Spleen (tissue), 7 donors: ENCODE measurements around the gene ADGRA1.

ENCODE experiments used
- POLR2A ChIP-seq, 3 donors: fragments of 450-650 bp; IDR thresholded peaks; one replicate each; pipeline ENCODE4 v1.5.1; 2017; ENCODE audit warnings: antibody characterized with exemption in 3 of 3, mild to moderate bottlenecking in 1 of 3
- TF ChIP-seq, protein P1 (sequence below), 11 experiments: fragments of 200-600 bp in 7 of 11; fragments of 450-650 bp in 4 of 11; sonication (generic) in 4 of 11; IDR thresholded peaks in 8 of 11; conservative IDR thresholded peaks in 3 of 11; 1 replicate in 7 of 11; 2 replicates in 4 of 11; pipeline versions ENCODE4 v1.4.0 to v1.8.0; 2016 to 2021; ENCODE audit warnings: antibody characterized with exemption in 11 of 11, inconsistent platforms in 4 of 11, mild to moderate bottlenecking in 1 of 11
- donor health status: DM: no; HTN: no; CAD: no; lungs with moderate emphysema.
- donor health status: DM: no; HTN: no; CAD: no.
- donor health status: DM: no; HTN: no; CAD: no.

DNA sequence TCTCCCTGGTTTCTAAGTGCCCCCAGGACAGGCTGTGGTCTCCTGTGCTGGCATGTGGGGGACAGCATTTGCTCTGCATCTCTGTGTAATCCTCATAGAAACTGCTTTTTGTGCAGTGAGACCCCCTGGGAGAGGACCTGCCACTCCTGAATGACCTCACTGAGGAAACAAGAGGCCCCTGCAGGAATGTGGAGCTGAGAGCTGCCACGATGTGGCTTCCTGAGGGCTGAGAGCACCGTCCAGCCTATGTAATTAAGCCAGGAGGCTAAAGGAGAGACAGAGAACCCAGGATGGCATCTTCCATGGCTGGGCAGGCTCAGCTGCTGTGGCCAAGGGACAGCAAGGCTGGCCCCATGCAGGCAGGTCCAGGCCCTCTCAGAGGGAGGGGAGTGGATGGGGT, 32.3 kb upstream of the ADGRA1 start:
- TF ChIP-seq, protein P1, sequence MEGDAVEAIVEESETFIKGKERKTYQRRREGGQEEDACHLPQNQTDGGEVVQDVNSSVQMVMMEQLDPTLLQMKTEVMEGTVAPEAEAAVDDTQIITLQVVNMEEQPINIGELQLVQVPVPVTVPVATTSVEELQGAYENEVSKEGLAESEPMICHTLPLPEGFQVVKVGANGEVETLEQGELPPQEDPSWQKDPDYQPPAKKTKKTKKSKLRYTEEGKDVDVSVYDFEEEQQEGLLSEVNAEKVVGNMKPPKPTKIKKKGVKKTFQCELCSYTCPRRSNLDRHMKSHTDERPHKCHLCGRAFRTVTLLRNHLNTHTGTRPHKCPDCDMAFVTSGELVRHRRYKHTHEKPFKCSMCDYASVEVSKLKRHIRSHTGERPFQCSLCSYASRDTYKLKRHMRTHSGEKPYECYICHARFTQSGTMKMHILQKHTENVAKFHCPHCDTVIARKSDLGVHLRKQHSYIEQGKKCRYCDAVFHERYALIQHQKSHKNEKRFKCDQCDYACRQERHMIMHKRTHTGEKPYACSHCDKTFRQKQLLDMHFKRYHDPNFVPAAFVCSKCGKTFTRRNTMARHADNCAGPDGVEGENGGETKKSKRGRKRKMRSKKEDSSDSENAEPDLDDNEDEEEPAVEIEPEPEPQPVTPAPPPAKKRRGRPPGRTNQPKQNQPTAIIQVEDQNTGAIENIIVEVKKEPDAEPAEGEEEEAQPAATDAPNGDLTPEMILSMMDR (IDR thresholded peaks at IDR 0.05 in 8 of 11, conservative IDR thresholded peaks at IDR 0.05 in 3 of 11): no peak
- no peak for TF ChIP-seq POLR2A (IDR thresholded peaks at IDR 0.05)
